ENCODE results near the gene GABBR2.

GABBR2 gene

GRCh38 chr9:98721643-98722042, 12.9 kb upstream of the GABBR2 start:
- no peak for DNase-seq (ENCODE audit: low spot score)

DNA sequence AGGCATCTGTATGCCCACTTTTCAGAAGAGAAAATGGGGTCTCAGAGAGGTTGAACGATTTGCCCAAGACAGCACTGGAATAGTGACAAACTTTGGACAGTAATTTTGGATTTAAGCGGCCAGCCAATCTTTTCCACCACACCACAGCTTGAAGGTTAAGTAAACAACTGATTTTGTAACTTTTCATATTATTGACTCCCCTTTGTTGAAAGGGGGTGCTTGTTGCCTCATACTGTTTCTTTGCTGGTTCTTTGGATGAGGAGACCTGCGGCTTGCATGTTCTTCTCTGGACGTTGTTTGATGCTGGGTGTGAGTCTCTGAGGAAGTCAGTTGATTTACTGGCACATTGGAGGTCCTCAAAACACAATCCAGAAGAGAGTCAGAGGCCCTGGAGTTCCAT, 11.7 kb upstream of the GABBR2 start:
- no peak for DNase-seq (ENCODE audit: low spot score)

DNA sequence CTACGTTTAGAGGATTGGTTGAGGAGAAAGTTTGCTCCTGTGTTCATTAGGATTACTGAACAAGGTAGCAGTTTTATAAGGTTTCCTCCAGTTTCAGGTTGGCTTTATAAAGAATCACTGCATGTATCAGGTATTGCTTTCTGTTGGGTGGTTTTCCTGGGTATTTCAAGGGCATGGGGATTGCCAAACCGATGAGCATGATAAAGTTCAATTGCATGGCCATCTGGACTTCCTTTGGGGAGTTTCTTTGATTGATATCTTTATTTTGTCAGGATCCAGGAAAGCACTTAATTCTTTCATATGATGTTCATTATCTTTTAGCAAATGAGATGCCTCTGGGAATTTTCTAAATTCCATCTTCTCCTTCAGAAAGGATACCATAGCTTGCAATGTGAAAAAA, 10.3 kb upstream of the GABBR2 start:
- DNase-seq (ENCODE audit: low spot score) = no peak

DNA sequence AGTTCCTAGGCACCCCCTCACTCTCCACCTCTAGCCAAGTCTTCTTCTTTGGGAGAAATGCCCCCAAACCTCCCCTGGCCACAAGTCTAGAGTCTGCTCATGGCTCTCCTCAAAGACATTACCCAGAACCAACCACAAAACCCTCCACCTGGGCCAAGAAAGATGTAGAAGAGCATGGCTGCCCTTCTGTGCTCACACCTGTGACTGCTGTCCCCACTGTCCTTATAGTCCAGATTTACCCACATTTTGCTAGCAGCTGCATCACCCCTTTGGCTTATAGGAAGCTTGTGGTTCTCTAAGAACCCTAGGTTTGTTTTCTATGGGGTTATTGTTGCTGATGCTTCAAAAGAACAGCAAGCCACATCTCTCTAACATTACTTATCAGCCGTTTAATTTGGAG, 6.1 kb upstream of the GABBR2 start:
- no peak for DNase-seq (ENCODE audit: low spot score)

GRCh38 chr9:98712987-98713386, 4.3 kb upstream of the GABBR2 start:
- DNase-seq (ENCODE audit: low spot score) = no peak

DNA sequence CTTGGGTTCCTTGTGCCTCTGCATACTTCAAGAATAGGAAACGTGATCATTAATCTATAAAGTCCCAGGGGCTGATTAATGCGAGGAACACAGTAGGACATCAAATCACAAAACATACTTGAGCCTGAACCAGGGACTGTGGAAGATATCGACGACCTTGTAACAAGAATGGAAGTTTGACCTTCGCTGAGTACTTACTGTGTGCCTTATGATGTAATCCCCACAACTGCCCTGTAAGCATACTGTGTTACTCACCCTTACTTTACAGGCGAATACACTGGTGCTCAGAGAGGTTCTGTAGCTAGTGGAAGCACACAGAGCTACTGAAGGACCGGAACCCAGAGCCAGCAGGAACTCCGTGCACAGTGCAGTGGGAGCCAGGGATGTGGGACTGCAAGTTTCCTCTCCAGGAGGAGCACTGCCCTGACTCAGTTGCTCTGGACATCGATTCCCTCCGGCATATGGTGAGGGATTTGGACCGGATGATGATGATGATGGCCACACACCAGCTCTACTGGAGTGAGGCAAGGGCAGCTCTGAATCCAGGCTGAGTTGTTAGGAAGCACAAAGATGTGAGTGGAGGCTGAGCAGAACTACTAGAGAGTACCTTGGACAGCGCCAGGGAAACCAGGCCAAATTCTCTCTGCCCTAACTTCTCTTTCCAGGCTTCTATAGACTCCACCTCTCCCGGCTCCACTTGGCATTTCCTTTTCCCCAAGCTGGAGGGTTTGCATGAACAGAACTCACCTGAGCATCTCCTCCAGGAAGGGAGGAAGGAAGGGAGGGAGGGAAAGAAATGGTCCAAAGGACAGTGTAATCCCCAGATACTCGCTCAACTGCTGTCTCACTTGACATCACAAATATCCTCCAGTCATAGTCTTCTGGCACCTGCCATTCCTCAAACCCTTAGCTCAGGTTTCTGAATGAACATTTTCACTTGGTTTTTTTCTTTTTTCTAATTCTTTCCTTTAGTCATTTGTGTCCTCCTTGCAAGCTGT, 1.5 kb upstream of the GABBR2 start:
- peak; percentile 9 for DNase-seq (ENCODE audit: low spot score)

GRCh38 chr9:98708103-98708932, 417 bp downstream of the GABBR2 start:
- DNase-seq (ENCODE audit: low spot score) = no peak

GRCh38 chr9:98707166-98708102, 1.3 kb downstream of the GABBR2 start:
- DNase-seq (ENCODE audit: low spot score) = no peak

DNA sequence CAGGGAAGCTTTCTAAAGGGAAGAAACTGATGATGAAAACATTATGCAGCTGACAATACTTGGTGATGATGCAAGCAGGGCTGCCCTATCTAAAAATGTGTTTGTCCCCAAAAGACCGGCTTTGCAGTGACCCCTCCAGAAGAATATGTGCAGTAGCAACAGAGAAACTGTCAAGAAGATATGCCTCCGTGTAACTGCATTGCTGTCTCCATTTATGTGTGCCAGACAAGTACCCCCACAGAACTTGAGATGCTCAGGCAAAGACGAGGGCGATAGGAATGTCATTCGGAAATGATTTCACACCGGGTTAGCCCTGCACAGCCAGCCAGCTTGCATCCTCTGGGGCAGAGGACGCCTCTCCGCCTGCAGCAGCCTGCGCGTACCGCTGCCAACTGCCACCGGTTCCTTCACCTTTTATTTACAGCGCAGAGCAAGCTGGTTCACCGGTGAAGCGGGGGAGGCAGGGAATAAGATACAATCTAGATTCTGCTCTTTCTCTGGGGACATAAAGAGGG, 2.0 kb downstream of the GABBR2 start:
- DNase-seq (ENCODE audit: low spot score) = no peak

DNA sequence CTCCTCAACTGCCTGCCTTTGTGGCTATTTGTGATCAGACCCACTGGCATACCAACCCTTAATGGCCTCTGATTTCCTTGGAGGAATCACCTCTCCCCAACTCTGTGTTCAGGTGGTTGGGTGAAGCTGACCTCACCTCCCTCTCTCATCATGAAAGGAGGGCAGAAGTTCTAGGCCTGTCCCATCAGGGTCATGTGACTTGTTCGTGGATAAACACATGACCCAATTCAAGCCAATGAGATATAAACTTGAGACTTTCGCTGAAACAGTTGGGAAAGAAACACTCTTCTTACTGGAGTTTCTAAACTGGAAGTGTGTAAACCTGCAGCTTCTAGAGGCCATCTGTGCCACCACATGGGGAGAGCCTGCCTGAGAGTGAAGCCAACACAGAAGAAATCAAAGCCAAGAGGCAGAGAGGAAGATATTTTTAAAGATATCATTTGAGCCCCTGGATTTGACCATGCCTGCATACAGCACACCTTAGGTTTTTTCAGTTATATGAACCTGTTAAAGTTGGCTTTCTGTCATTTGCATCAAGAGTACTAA, 5.8 kb downstream of the GABBR2 start:
- no peak for DNase-seq (ENCODE audit: low spot score)

DNA sequence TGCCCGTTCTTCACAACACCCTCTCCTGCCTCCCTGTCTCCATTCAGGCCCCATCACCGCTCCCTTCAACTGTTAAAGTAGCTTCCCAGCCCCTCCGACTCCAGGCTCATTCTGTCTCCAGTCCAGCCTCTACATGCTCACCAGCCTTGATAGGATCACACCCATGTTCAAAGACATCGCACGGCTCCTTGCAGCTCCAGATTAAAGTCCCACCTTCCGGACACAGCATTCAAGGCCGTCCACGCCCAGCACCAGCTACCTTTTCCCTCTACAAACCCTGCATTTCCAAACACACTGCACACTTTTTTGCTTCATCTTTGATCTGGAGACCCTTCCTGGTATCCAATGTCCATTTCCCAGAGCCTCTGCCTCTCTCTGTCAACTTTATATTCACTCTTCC, 6.4 kb downstream of the GABBR2 start:
- DNase-seq (ENCODE audit: low spot score) = no peak

- no peak for DNase-seq (ENCODE audit: low spot score)
Measured at GRCh38 chr9:98701576-98701975, 7.2 kb downstream of the GABBR2 start.

DNA sequence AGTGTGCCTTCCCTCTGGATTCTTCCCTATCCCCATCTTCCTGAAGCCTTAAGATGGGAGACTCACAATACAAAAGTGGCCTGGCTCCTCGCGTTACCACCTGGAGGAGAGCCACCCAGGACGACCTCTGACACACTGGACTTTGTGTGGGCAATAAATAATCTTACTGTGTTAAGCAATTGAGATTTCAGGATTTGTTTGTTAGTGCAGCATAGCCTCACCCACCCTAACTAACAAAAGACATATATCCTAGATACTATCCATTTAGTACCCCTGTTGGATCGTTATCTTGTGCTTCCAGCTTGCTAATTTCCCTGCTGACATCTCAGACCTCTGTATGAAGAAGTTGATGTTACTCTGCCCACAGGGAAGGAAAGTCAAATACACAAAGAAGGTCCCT, 7.9 kb downstream of the GABBR2 start:
- DNase-seq (ENCODE audit: low spot score) = no peak

- no peak for DNase-seq (ENCODE audit: low spot score)
Measured at GRCh38 chr9:98698856-98699255, 9.9 kb downstream of the GABBR2 start.

GRCh38 chr9:98694943-98695342, 13.8 kb downstream of the GABBR2 start:
- no peak for DNase-seq (ENCODE audit: low spot score)

GRCh38 chr9:98692392-98692791, 16.3 kb downstream of the GABBR2 start:
- DNase-seq (ENCODE audit: low spot score) = no peak

DNA sequence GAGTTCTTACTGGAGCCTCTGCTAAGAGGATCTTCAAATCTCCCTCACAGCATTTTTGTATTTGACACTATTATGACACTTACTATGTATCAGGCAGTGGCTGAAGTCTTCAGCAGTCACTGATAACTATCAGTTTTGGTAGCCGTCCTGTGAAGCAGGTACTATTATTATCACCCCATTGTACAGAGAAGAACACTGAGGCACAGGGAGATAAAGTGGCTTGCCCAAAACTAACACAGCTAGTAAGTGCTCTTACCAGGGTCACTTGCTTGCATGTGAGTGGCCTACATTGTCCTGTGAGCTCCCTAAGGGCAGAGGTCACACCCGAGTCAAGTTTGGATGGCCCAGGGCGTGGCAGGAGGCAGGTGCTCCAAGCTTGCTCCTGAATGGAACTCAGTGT, 16.8 kb downstream of the GABBR2 start:
- DNase-seq (ENCODE audit: low spot score) = no peak

DNA sequence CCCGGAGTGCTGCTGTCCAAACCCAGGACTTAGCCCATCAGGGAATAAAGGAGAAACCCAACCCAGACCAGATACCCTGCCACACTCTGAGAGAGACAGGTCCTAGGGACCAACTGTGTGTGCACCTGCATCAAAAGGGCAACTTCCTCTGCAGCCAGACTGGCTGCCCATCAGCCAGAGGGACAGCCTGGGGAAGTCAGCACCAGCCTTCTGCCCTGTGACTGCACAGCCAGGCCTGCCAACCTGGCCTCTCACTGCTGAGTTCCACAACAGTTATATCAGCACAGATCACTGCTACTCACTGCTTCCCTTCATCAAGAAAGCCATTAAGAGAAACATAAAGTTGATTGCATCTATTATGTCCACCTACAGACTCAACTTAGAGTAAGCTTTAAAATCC, 18.0 kb downstream of the GABBR2 start:
- no peak for DNase-seq (ENCODE audit: low spot score)

- DNase-seq (ENCODE audit: low spot score) = no peak
Measured at GRCh38 chr9:98688710-98689495, 19.8 kb downstream of the GABBR2 start.

GRCh38 chr9:98687911-98688310, 20.8 kb downstream of the GABBR2 start:
- DNase-seq (ENCODE audit: low spot score) = no peak
